B cell (primary cell): Measurements from ENCODE around the gene MAN1A1. TPM values are rescaled to one million over a fixed set of nuclear protein-coding genes. Genes with fewer than 3 reads are reported as not detected.

Source experiments
- ATAC-seq: fragments of 200-7000 bp; cut with Tn5 transposase; one replicate; pipeline ENCODE4 v1.10.0; 2021; ENCODE audit warnings: low read depth, mild to moderate bottlenecking, moderate number of reproducible peaks, moderate library complexity
- CTCF ChIA-PET: fragments of 350-600 bp; sonication (Branson Sonifier 250); formaldehyde crosslinking; loops from one replicate; lab custom pipeline; 2021; ENCODE audit warnings: antibody characterized with exemption, inconsistent platforms; lab: Charles Lee
- POLR2A ChIA-PET: fragments of 350-600 bp; sonication (Branson Sonifier 250); formaldehyde crosslinking; loops from one replicate; lab custom pipeline; 2021; ENCODE audit warnings: antibody characterized with exemption; lab: Charles Lee
- DNase-seq: peaks from one replicate; pipeline ENCODE4 v3.0.0; 2013
- H2AFZ ChIP-seq: 2 replicates; pipeline ENCODE4 v1.6.1; 2012; ENCODE audit warnings: mild to moderate bottlenecking, low read depth, low read length; ENCODE audit not compliant: insufficient read depth, poor library complexity, severe bottlenecking
- H3K27ac ChIP-seq, 2 donors: 1 replicate in 1 of 2; 2 replicates in 1 of 2; pipeline ENCODE4 v1.5.1; 2012 to 2013; ENCODE audit warnings: low read length in 2 of 2, mild to moderate bottlenecking in 2 of 2, moderate library complexity in 1 of 2
- H3K27me3 ChIP-seq, 4 experiments: fragments of 200-600 bp in 1 of 4; sonication (generic) in 1 of 4; replicated peaks in 1 of 4; 1 replicate in 2 of 4; 2 replicates in 2 of 4; pipeline versions ENCODE4 v1.6.1 to v1.7.0; 2013 to 2016; ENCODE audit warnings: low read length in 3 of 4, mild to moderate bottlenecking in 2 of 4, mixed read lengths in 1 of 4, moderate library complexity in 1 of 4; ENCODE audit not compliant: insufficient read depth in 4 of 4, control insufficient read depth in 3 of 4; ENCODE audit errors: control extremely low read depth in 1 of 4
- H3K36me3 ChIP-seq, 2 experiments: replicated peaks in 1 of 2; 1 replicate in 1 of 2; 2 replicates in 1 of 2; pipeline versions ENCODE4 v1.6.1 to v1.7.1; 2013; ENCODE audit warnings: low read length in 1 of 2; ENCODE audit not compliant: insufficient read depth in 2 of 2, control insufficient read depth in 1 of 2; ENCODE audit errors: control extremely low read depth in 1 of 2, extremely low read depth in 1 of 2
- H3K4me1 ChIP-seq, 2 donors: fragments of 200-600 bp in 1 of 2; sonication (generic) in 1 of 2; 1 replicate in 1 of 2; 2 replicates in 1 of 2; pipeline versions ENCODE4 v1.5.1 to v1.6.1; 2013 to 2017; ENCODE audit warnings: low read length in 2 of 2; ENCODE audit not compliant: control insufficient read depth in 2 of 2, insufficient read depth in 2 of 2
- H3K4me2 ChIP-seq: replicated peaks from 2 replicates; pipeline ENCODE3; 2012; ENCODE audit warnings: mild to moderate bottlenecking, low read depth, low read length; ENCODE audit not compliant: poor library complexity, severe bottlenecking
- H3K4me3 ChIP-seq, 5 experiments: fragments of 200-600 bp in 1 of 5; sonication (generic) in 1 of 5; 1 replicate in 3 of 5; 2 replicates in 2 of 5; pipeline versions ENCODE4 v1.5.1 to v1.7.0; 2011 to 2016; ENCODE audit warnings: low read length in 4 of 5, mild to moderate bottlenecking in 4 of 5, low read depth in 2 of 5, control low read depth in 1 of 5, moderate library complexity in 1 of 5; ENCODE audit not compliant: insufficient read depth in 1 of 5; ENCODE audit errors: control extremely low read depth in 1 of 5, extremely low read depth in 1 of 5
- H3K79me2 ChIP-seq: fragments of 200-600 bp; sonication (generic); one replicate; pipeline ENCODE4 v1.6.0; 2016; ENCODE audit warnings: low read length; ENCODE audit not compliant: control insufficient read depth, insufficient read depth
- H3K9ac ChIP-seq: fragments of 200-600 bp; sonication (generic); 2 replicates; pipeline ENCODE4 v1.6.1; 2017; ENCODE audit warnings: mild to moderate bottlenecking, low read length, moderate library complexity
- H3K9me3 ChIP-seq, 3 donors: one replicate each; pipeline versions ENCODE4 v1.6.1 to v1.7.1; 2013; ENCODE audit warnings: low read length in 2 of 3; ENCODE audit not compliant: control insufficient read depth in 2 of 3, insufficient read depth in 1 of 3; ENCODE audit errors: control extremely low read depth in 1 of 3
- H4K20me1 ChIP-seq: 2 replicates; pipeline ENCODE4 v1.6.0; 2012; ENCODE audit warnings: mild to moderate bottlenecking, low read length; ENCODE audit not compliant: insufficient read depth, control insufficient read depth, poor library complexity, severe bottlenecking
- H3K27ac Mint-ChIP-seq: one replicate; pipeline ENCODE4 v1.8.0; 2021; ENCODE audit warnings: mixed read lengths
- H3K27me3 Mint-ChIP-seq: one replicate; pipeline ENCODE4 v1.8.0; 2021; ENCODE audit warnings: mixed read lengths
- H3K4me1 Mint-ChIP-seq: one replicate; pipeline ENCODE4 v1.8.0; 2021; ENCODE audit warnings: mixed read lengths
- H3K4me3 Mint-ChIP-seq: one replicate; pipeline ENCODE4 v1.8.0; 2021; ENCODE audit warnings: mixed read lengths
- H3K9me3 Mint-ChIP-seq: one replicate; pipeline ENCODE4 v1.8.0; 2022; ENCODE audit warnings: mixed read lengths; ENCODE audit not compliant: insufficient read depth
- CTCF ChIP-seq: fragments of 200-600 bp; IDR thresholded peaks from one replicate; pipeline ENCODE4 v1.8.0; 2022; ENCODE audit warnings: antibody characterized with exemption, mild to moderate bottlenecking
- EZH2 ChIP-seq: IDR thresholded peaks from 2 replicates; pipeline ENCODE4 v1.6.1; 2012; ENCODE audit warnings: borderline replicate concordance, low read depth, mild to moderate bottlenecking, moderate library complexity, low read length; ENCODE audit not compliant: insufficient read depth, poor library complexity, severe bottlenecking
- WGBS: methylation state at CpG from one replicate; pipeline ENCODE4 v1.1.5; 2013; ENCODE audit warnings: missing lambda C conversion rate; ENCODE audit not compliant: insufficient coverage; 5-methylcytosine and 5-hydroxymethylcytosine counted together
- intact Hi-C: fragments of 100-400 bp; cut with micrococcal nuclease; formaldehyde crosslinking; loops from one replicate; pipeline ENCODE4 v1.10.0; 2022
- polyA plus RNA-seq: library from polyadenylated mRNA; depleted of rRNA; stranded (reverse); fragments of >200 nt; gene quantifications from 2 replicates; pipeline ENCODE4 v1.2.3, GENCODE V29; 2012
- total RNA-seq, 2 donors: library from RNA; stranded (reverse); fragments of 120-200 nt in 1 of 2; gene quantifications; 1 replicate in 1 of 2; 2 replicates in 1 of 2; pipeline versions ENCODE4 v1.2.3 to v1.2.4, GENCODE V29; 2013 to 2022

MAN1A1 gene
- total and polyA plus RNA-seq, 2 donors (not counting 1 experiment from before 2014, with no cell fraction given) = 5.1 to 31.7 TPM

DNA sequence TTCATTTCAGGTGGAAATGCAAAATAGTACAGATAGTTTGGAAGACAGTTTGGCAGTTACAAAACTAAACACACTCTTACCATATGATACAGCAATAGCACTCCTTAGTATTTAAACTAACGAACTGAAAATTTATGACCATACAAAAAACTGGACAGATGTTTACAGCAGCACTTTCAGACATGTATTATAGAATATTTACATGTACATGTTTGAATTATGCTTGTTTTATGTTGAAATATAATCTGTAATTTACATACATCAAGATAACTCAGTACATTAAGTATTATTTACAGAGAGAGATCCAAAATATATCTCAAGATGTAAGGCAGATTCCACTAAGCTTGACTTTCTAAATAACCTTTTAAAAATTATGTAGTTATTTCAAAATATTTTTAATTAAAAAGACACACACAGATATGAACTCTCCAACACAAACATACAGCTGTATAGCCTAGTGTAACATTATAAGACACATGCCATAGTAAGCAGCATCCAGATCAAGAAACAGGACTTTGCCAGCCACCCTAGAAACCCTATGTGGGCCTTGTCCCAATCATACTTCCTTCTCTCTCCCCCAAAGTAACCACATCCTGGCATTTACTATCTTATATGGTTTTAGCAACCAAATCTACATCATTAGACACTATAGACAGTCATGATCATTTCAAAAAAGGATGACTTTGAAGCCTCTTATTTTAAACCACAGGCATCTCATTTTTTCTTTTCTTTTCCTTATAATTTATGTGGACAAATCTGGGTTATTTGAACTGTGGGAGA is 82.2 kb downstream of the MAN1A1 start:
- intact Hi-C loops = no loop called here

More for the DNA sequence above, 82.2 kb downstream of the MAN1A1 start:
- no peaks in the 10 kb centered on the region for H3K4me1 ChIP-seq
- H3K9me3 ChIP-seq = peaks cover 8 to 9% (median 9%) of the 10 kb centered on the region in 3 donors
- H2AFZ ChIP-seq = no peak overlapping the region
- ChIA-PET CTCF (no interaction called here), POLR2A (no interaction called here)
- no peak overlapping the region for H3K4me3 Mint-ChIP-seq
- no peak overlapping the region for H3K27ac ChIP-seq
- DNase-seq = no peak
- no peak for ATAC-seq
- TF ChIP-seq CTCF (no peak), EZH2 (no peak)
- WGBS = no CpG with 5 or more reads among the region's 1 CpG
- peaks cover 5% of the 10 kb centered on the region for H3K79me2 ChIP-seq
- peaks cover 0 to 3% of the 10 kb centered on the region in 2 experiments for H3K36me3 ChIP-seq
- H4K20me1 ChIP-seq = no peaks in the 10 kb centered on the region
- H3K9ac ChIP-seq = no peak overlapping the region
- no peak overlapping the region for H3K4me3 ChIP-seq
- no peak overlapping the region for H3K27ac Mint-ChIP-seq
- peaks cover 9% of the 10 kb centered on the region for H3K4me1 Mint-ChIP-seq
- no peaks in the 10 kb centered on the region for H3K27me3 ChIP-seq
- peaks cover 6% of the 10 kb centered on the region for H3K9me3 Mint-ChIP-seq
- no peak overlapping the region for H3K4me2 ChIP-seq
- no peaks in the 10 kb centered on the region for H3K27me3 Mint-ChIP-seq
